ENCODE measurements around the gene KANSL1.

GRCh38 chr17:46147296-46147695, 45.9 kb downstream of the KANSL1 start:
- TF ChIP-seq CTCF (IDR thresholded peaks at IDR 0.05), result no peak
- TF ChIP-seq POLR2AphosphoS5 (IDR thresholded peaks at IDR 0.05), result no peak
- no peak for TF ChIP-seq POLR2A (IDR thresholded peaks at IDR 0.05)
